ENCODE measurements around the gene IWS1. TPM values are rescaled to one million over a fixed set of nuclear protein-coding genes. Genes with fewer than 3 reads are reported as not detected.

IWS1 gene
- total RNA-seq, 1 donor, result 30.9 TPM

DNA sequence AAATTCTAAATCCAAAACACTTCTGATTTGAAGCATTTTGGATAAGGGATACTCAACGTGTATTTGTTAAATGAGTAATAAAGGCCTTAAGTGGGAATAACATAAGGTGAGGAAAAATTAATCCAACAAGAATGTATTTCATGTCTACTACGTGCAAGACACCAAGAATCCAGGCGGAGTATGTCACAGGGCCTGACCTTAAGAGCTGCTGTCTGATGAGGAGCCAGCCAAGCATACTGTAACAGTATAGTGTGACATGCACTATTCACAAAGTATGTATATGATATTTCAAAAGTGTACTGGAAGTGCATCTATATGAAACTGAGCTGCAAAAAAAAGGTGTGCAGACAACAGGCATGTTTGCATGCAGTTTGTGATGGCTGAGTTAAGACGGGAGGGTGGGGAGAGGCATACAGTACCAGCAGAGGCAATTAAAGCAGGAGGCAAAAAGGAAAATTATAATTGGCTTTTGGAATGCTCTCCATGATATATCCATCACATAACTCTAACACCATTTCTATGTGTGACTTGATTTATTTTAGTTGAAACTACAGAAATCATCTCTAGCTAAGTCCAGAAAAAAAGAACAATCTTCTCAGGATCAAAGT is 18.2 kb downstream of the IWS1 start:
- Histone ChIP-seq H3K4me1 (ENCODE audit: insufficient read depth, low read length) (peaks cover 9% of the 10 kb centered on the region), H3K9me3 (ENCODE audit: low read depth, low read length) (no peaks in the 10 kb centered on the region), H3K27me3 (ENCODE audit: insufficient read depth, low read length) (no peaks in the 10 kb centered on the region), H3K4me3 (ENCODE audit: low read length) (no peak overlapping the region)

DNA sequence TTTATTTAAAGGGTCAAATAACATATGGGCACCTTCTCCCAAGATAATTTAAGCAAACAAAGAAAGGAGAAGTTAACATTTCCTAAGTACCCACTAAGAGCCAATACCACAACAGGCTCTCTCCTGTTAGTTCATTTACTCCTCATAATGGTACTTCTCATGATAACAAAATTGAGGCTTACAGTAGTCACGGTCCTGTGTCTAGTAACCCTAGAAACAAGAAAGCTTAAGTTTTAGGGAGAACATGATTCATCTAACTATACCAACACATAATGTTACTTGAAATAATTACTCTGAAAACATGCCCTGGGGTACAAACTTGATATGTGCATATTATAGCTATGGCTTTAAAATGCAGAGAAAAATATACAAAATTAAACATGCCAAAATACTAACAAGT is 19.8 kb downstream of the IWS1 start:
- Histone ChIP-seq H3K9me3 (ENCODE audit: low read depth, low read length) (no peaks in the 10 kb centered on the region), H3K4me3 (ENCODE audit: low read length) (no peak overlapping the region), H3K27me3 (ENCODE audit: insufficient read depth, low read length) (no peaks in the 10 kb centered on the region), H3K4me1 (ENCODE audit: insufficient read depth, low read length) (peaks cover 9% of the 10 kb centered on the region)

DNA sequence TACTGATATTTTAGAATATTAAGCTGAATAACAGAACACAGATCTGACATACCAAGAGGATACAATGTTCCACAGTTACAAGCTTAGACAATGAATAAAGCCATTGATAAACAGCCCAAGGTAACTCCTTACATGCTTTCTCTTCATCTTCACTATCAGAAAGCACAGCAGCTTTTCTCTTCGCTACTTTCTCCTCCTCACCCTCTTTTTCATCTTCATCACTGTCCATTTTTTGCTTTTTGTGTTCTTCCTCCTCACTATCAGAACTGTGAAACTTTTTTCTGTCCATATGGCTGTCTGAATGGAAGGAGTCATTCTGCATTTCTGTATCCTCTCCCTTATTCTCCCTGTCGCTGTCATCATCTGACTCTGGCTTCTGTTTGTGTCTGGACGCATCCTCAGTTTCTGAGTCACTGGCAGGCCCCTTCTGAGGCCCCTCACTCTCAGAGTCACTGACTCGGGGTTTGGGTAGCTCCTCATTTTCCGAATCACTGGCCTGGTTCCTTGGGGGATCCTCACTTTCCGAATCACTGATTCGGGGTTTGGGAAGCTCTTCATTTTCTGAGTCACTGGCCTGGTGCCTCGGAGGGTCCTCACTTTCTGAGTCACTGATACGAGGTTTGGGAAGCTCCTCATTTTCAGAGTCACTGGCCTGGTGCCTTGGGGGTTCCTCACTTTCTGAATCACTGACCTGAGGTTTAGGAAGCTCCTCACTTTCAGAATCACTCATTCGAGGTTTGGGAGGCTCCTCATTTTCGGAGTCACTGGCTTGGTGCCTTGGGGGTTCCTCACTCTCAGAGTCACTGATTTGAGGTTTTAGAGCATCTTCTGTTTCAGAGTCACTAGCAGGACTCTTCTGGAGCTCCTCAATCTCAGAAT is 21.5 kb downstream of the IWS1 start:
- Histone ChIP-seq H3K4me1 (ENCODE audit: insufficient read depth, low read length) (peaks cover 9% of the 10 kb centered on the region), H3K4me3 (ENCODE audit: low read length) (no peak overlapping the region), H3K27me3 (ENCODE audit: insufficient read depth, low read length) (no peaks in the 10 kb centered on the region), H3K9me3 (ENCODE audit: low read depth, low read length) (no peaks in the 10 kb centered on the region)

- no peaks in the 10 kb centered on the region for H3K27me3 ChIP-seq (ENCODE audit: insufficient read depth, low read length)
- H3K9me3 ChIP-seq (ENCODE audit: low read depth, low read length), result no peaks in the 10 kb centered on the region
- no peak overlapping the region for H3K4me3 ChIP-seq (ENCODE audit: low read length)
- H3K4me1 ChIP-seq (ENCODE audit: insufficient read depth, low read length), result peaks cover 8% of the 10 kb centered on the region
Measured at GRCh38 chr2:127503491-127503890, 22.8 kb downstream of the IWS1 start.

- H3K27me3 ChIP-seq (ENCODE audit: insufficient read depth, low read length), result no peaks in the 10 kb centered on the region
- H3K9me3 ChIP-seq (ENCODE audit: low read depth, low read length), result no peaks in the 10 kb centered on the region
- H3K4me3 ChIP-seq (ENCODE audit: low read length), result no peak overlapping the region
- peaks cover 5% of the 10 kb centered on the region for H3K4me1 ChIP-seq (ENCODE audit: insufficient read depth, low read length)
Measured at GRCh38 chr2:127498386-127498785, 27.9 kb downstream of the IWS1 start.

GRCh38 chr2:127490283-127490682 is 36.0 kb downstream of the IWS1 start:
- Histone ChIP-seq H3K4me3 (ENCODE audit: low read length) (no peak overlapping the region), H3K27me3 (ENCODE audit: insufficient read depth, low read length) (no peaks in the 10 kb centered on the region), H3K4me1 (ENCODE audit: insufficient read depth, low read length) (peaks cover 24% of the 10 kb centered on the region), H3K9me3 (ENCODE audit: low read depth, low read length) (no peaks in the 10 kb centered on the region)

DNA sequence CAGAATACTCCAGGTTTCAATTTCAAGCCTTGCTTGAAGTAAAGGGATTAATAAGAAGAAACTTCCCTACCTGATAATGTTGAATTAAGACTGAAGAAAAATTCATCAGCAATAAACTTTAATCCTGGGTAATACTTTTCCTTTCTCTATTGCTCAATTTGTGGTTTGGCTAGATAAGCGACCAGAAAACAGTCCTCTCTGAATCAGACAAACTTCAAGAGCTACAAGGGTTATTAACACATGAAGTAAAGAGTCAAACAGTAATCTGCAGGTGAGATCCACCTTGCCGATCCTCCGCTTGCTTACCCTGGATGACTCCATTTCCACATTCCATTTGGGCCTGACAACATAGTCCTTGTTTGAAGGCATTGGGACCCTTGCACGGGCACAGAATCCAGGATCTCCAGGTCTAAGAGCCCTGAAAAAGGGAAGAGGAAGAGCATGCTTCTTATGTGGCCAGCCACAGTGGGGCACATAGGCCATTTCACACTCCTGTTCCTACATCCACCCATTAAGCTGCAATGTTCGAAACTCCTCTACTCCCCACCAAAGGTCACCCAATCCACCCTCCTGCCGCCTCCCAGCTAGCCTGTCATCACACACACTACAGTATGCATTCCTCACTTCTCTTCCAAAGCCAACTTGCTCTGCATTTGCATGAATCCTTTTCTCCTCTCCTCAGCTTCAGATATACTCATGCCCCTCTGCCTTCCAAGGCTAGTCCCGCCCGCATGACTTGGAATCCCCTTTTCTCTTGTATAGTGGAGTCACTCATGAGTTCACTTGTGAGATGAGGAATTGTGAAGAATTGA is 39.8 kb downstream of the IWS1 start:
- peaks cover 28% of the 10 kb centered on the region for H3K4me1 ChIP-seq (ENCODE audit: insufficient read depth, low read length)
- no peaks in the 10 kb centered on the region for H3K9me3 ChIP-seq (ENCODE audit: low read depth, low read length)
- no peak overlapping the region for H3K4me3 ChIP-seq (ENCODE audit: low read length)
- H3K27me3 ChIP-seq (ENCODE audit: insufficient read depth, low read length), result no peaks in the 10 kb centered on the region

DNA sequence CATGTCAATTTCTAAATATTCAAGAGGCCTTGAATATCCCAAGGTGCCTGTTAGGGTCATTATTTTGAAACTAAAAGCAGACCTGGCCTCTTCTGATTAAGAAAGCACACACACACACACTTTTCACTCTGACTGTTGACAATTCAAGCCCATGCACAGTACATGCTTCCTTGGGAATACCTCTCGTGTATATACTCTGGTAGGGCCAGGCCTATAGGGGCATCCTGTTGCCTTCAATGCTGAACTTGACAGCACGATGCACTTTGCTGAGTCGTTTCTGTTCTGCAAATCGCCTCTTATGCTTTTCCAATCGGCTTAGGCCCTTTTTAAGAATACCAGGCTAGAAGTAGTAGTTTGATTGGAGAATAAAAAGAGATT is 40.6 kb downstream of the IWS1 start:
- Histone ChIP-seq H3K9me3 (ENCODE audit: low read depth, low read length) (no peaks in the 10 kb centered on the region), H3K27me3 (ENCODE audit: insufficient read depth, low read length) (no peaks in the 10 kb centered on the region), H3K4me3 (ENCODE audit: low read length) (no peak overlapping the region), H3K4me1 (ENCODE audit: insufficient read depth, low read length) (peaks cover 28% of the 10 kb centered on the region)

DNA sequence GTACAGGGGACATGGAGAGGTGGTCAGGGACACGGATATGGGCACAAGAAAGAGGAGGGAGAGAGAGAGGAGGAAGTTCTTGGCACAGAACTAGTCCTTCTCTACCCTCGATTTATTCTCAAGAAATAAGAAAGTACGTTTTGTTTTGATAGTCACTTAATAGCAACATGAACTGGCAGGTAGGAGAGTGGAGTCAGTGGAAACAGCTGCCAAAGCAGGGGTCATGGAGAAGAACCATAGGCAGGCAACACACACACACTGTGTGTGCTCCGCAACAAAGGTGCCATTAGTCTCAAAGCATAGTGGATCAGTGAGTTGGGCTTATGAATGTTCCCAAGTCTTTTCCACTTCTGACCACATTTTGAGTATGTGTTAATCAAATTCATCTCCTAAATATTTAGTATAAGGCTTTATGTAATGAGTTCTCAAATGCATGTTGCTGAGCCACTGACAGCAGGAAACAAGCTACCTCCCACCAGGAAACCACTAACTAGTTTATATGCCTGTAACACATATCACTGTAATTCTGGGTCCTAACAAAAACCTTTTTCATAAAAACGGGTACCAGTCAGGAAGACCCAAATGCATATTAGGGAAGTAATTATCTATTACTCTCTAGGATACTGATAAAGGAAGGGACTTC is 41.1 kb downstream of the IWS1 start:
- Histone ChIP-seq H3K9me3 (ENCODE audit: low read depth, low read length) (no peaks in the 10 kb centered on the region), H3K27me3 (ENCODE audit: insufficient read depth, low read length) (no peaks in the 10 kb centered on the region), H3K4me1 (ENCODE audit: insufficient read depth, low read length) (peaks cover 28% of the 10 kb centered on the region), H3K4me3 (ENCODE audit: low read length) (no peak overlapping the region)

DNA sequence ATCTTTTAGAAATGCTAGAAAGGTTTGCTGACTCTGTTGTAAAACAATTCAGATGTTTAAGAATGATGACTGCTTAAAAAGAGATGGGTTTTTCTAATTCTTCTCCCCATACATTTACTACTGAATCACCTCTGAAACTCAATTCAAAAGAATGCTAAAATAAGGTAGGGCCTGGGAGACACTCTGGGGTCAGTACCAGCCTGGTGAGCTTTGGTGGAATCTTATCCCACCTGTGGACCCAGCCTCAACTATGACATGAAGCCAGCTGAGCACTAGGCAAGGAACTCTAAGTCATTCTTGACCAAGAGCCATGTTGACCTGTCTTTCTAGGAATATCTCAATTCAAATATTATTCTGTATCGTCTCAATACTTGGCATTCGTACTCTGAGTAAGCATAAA is 44.3 kb downstream of the IWS1 start:
- Histone ChIP-seq H3K4me3 (ENCODE audit: low read length) (no peak overlapping the region), H3K9me3 (ENCODE audit: low read depth, low read length) (no peaks in the 10 kb centered on the region), H3K27me3 (ENCODE audit: insufficient read depth, low read length) (no peaks in the 10 kb centered on the region), H3K4me1 (ENCODE audit: insufficient read depth, low read length) (peaks cover 20% of the 10 kb centered on the region)

DNA sequence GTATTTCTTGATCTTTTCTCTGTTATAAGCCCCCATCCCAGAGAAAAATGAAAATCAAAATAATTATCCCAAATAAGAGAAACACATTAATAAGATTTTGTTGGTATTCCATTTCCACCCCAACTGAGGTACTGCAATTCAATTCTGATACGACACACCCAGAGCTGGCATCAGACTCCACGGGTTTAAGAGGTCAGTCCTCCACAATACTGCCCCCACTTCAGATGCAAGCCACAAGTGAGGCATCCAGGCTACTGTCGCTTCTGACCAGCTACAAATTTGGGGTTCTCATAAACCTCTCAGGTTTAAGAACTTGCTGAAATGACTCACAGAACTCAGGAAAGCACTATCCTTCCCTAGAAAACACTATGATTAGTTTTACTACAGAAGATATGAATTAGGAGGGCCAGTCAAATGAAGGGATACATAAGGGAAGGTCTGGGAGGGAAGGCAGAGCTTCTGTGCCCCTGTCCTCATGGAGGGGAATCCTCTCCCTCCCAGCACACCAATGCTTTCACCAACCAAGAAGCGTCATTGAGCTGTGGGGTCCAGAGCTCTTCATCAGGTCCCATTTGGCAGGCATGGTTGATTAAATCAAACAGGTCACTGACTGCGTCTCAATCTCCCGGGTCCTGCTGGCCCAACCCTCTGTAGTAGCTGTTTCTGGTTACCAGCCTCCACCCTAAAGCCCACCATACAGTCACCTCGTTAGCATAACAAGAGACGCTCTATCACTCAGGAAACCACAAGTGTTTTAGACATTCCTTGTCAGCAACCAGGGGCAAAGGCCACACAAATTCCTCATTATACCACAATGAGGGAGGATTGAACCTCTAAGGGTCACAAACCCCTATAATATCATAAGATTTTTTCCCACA is 46.2 kb downstream of the IWS1 start:
- no peaks in the 10 kb centered on the region for H3K27me3 ChIP-seq (ENCODE audit: insufficient read depth, low read length)
- no peak overlapping the region for H3K4me3 ChIP-seq (ENCODE audit: low read length)
- peaks cover 2% of the 10 kb centered on the region for H3K4me1 ChIP-seq (ENCODE audit: insufficient read depth, low read length)
- no peaks in the 10 kb centered on the region for H3K9me3 ChIP-seq (ENCODE audit: low read depth, low read length)

GRCh38 chr2:127479219-127479825 is 47.0 kb downstream of the IWS1 start:
- Histone ChIP-seq H3K9me3 (ENCODE audit: low read depth, low read length) (no peaks in the 10 kb centered on the region), H3K4me1 (ENCODE audit: insufficient read depth, low read length) (no peaks in the 10 kb centered on the region), H3K27me3 (ENCODE audit: insufficient read depth, low read length) (no peaks in the 10 kb centered on the region), H3K4me3 (ENCODE audit: low read length) (no peak overlapping the region)

GRCh38 chr2:127475788-127476187 is 50.5 kb downstream of the IWS1 start:
- Histone ChIP-seq H3K9me3 (ENCODE audit: low read depth, low read length) (no peaks in the 10 kb centered on the region), H3K4me1 (ENCODE audit: insufficient read depth, low read length) (no peaks in the 10 kb centered on the region), H3K4me3 (ENCODE audit: low read length) (no peak overlapping the region), H3K27me3 (ENCODE audit: insufficient read depth, low read length) (no peaks in the 10 kb centered on the region)

DNA sequence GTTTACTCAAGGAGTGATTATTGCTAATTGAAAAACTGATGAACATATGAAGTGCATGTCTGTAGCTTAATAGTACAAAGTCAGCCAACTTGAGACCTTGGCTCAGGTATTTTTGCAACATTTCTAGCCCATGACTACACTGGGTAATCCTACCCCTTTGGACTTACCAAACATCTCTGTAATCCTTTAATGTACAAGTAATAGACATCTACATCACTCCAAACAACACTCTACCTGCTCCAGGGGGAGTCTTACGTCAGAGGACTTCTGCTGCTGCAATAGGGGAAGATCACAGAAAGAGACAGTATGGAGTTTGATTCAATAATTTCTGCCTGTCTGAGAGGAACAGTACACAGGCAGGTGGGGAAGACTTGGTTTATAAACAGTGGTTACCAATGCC is 54.0 kb downstream of the IWS1 start:
- H3K9me3 ChIP-seq (ENCODE audit: low read depth, low read length), result no peaks in the 10 kb centered on the region
- H3K4me3 ChIP-seq (ENCODE audit: low read length), result no peak overlapping the region
- no peaks in the 10 kb centered on the region for H3K27me3 ChIP-seq (ENCODE audit: insufficient read depth, low read length)
- H3K4me1 ChIP-seq (ENCODE audit: insufficient read depth, low read length), result no peaks in the 10 kb centered on the region

All from mononuclear cell (primary cell).